Measurements from ENCODE around the gene PTPN2.
"Not testable (repeated sequence)": the region's sequence is repeated elsewhere in the genome, so short reads cannot be mapped to it uniquely, and the experiment has no call there.

- not testable (repeated sequence) for TF ChIP-seq CTCF, POLR2A (IDR thresholded peaks at IDR 0.05)
These were observed 10.0 kb downstream of the PTPN2 start for GRCh38 chr18:12873961-12874567.
